Neural cell (in vitro differentiated cells): ENCODE results near the gene SGPP2.

Experiments used
- EP300 ChIP-seq: fragments of 450-650 bp; conservative IDR thresholded peaks from 2 replicates; pipeline ENCODE4 v1.6.1; 2014; ENCODE audit warnings: antibody characterized with exemption, mild to moderate bottlenecking, moderate library complexity; ENCODE audit not compliant: poor library complexity, severe bottlenecking
- EZH2 ChIP-seq: fragments of 200-600, 300-800 bp; shearing (Covaris generic), sonication (generic); IDR thresholded peaks from 2 replicates; pipeline ENCODE4 v1.6.1; 2014; ENCODE audit warnings: antibody characterized with exemption, low read length, borderline replicate concordance, mild to moderate bottlenecking; ENCODE audit not compliant: insufficient read depth, poor library complexity, severe bottlenecking
- POLR2AphosphoS5 ChIP-seq: IDR thresholded peaks from 2 replicates; pipeline ENCODE4 v1.6.1; 2012
- RAD21 ChIP-seq: fragments of 450-650 bp; conservative IDR thresholded peaks from 2 replicates; pipeline ENCODE4 v1.6.1; 2014; ENCODE audit warnings: antibody characterized with exemption, mild to moderate bottlenecking, moderate library complexity
- SMC3 ChIP-seq: fragments of 450-650 bp; conservative IDR thresholded peaks from 2 replicates; pipeline ENCODE4 v1.6.1; 2014; ENCODE audit warnings: antibody characterized with exemption, mild to moderate bottlenecking, moderate library complexity; ENCODE audit not compliant: poor library complexity
- TAF1 ChIP-seq: IDR thresholded peaks from 2 replicates; pipeline ENCODE4 v1.6.1; 2012; ENCODE audit warnings: low read depth
- TF ChIP-seq, protein P1 (sequence below): fragments of 450-650 bp; IDR thresholded peaks from 2 replicates; pipeline ENCODE4 v1.5.1; 2014; ENCODE audit warnings: antibody characterized with exemption, mild to moderate bottlenecking, moderate library complexity; ENCODE audit not compliant: poor library complexity, severe bottlenecking

DNA sequence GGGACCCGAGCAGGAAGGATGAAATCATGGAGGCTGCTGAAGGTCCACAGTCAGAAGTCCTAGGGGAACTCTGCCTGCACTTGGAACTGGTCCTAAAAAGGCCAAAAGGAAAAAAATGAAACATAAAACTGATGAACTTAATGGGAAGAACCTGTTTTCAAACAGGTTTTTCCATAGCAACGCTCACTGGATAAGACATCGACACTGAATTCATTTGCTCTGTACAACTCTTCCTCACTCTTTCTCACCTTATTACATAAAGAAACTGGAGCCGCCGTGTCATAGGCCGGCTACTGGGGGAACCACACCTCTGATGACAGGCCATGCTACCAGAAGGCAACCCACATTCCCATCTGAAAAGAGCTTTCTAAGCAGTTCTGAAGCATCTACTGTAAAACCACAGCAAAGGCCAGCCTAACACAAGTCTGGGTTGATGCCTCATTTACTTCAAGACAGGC is 147.9 kb downstream of the SGPP2 start:
- TF ChIP-seq EP300 = no peak
- TF ChIP-seq, protein P1, sequence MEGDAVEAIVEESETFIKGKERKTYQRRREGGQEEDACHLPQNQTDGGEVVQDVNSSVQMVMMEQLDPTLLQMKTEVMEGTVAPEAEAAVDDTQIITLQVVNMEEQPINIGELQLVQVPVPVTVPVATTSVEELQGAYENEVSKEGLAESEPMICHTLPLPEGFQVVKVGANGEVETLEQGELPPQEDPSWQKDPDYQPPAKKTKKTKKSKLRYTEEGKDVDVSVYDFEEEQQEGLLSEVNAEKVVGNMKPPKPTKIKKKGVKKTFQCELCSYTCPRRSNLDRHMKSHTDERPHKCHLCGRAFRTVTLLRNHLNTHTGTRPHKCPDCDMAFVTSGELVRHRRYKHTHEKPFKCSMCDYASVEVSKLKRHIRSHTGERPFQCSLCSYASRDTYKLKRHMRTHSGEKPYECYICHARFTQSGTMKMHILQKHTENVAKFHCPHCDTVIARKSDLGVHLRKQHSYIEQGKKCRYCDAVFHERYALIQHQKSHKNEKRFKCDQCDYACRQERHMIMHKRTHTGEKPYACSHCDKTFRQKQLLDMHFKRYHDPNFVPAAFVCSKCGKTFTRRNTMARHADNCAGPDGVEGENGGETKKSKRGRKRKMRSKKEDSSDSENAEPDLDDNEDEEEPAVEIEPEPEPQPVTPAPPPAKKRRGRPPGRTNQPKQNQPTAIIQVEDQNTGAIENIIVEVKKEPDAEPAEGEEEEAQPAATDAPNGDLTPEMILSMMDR = no peak
- no peak for TF ChIP-seq RAD21
- no peak for TF ChIP-seq EZH2
- no peak for TF ChIP-seq POLR2AphosphoS5
- no peak for TF ChIP-seq TAF1
- TF ChIP-seq SMC3 = no peak
